D721Med (cell line): ENCODE measurements around the gene RNF180.

ENCODE experiments used
- DNase-seq: peaks from one replicate; pipeline ENCODE4 v3.0.0; 2011; ENCODE audit warnings: low spot score; ENCODE audit not compliant: insufficient read length
- FAIRE-seq: peaks from 2 replicates; lab custom pipeline; 2011; peaks lifted over from hg19 to GRCh38; lab: Jason Lieb, UNC
- TF ChIP-seq, protein P1 (sequence below): IDR thresholded peaks from 2 replicates; pipeline ENCODE4 v1.5.1; 2012; ENCODE audit warnings: mild to moderate bottlenecking, control low read depth; ENCODE audit not compliant: insufficient read depth; ENCODE audit errors: missing control alignments

RNF180 gene

DNA sequence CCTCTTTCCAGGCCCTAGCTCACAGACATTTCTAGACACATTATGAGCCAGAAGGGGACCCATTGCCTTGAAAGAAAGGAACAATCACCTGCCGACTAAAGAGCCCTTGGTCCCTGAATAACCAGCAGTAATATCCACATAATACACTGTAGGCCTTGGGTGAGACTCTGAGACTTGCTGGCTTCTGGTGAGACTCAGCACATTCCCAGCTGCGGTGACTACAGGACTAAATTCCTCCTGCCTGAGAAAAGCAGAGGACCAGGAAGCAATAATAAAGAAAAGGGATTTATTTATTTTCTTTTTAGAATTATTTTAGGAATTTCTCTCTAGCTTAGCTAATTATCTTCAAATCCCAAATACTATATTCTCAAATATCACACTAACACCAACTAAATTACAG lies 252.4 kb downstream of the RNF180 start:
- FAIRE-seq (no peak), DNase-seq (no peak)
- TF ChIP-seq, protein P1, sequence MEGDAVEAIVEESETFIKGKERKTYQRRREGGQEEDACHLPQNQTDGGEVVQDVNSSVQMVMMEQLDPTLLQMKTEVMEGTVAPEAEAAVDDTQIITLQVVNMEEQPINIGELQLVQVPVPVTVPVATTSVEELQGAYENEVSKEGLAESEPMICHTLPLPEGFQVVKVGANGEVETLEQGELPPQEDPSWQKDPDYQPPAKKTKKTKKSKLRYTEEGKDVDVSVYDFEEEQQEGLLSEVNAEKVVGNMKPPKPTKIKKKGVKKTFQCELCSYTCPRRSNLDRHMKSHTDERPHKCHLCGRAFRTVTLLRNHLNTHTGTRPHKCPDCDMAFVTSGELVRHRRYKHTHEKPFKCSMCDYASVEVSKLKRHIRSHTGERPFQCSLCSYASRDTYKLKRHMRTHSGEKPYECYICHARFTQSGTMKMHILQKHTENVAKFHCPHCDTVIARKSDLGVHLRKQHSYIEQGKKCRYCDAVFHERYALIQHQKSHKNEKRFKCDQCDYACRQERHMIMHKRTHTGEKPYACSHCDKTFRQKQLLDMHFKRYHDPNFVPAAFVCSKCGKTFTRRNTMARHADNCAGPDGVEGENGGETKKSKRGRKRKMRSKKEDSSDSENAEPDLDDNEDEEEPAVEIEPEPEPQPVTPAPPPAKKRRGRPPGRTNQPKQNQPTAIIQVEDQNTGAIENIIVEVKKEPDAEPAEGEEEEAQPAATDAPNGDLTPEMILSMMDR: no peak
